ENCODE results near the gene FNTB. TPM values are rescaled to one million over a fixed set of nuclear protein-coding genes. Genes with fewer than 3 reads are reported as not detected.

The FNTB gene
- total and polyA plus RNA-seq, 12 donors: 14.6 to 20.8 (median 16.5) TPM

GRCh38 chr14:65107200-65107599 lies 120.5 kb downstream of the FNTB start:
- intact Hi-C loops (cut with DNase I): no loop called here
- Histone ChIP-seq H3K27ac (no peak overlapping the region), H3K4me1 (peaks cover 0 to 6% (median 4%) of the 10 kb centered on the region in 9 donors), H3K36me3 (no peaks in the 10 kb centered on the region), H3K4me3 (no peak overlapping the region), H3K27me3 (no peaks in the 10 kb centered on the region), H3K9me3 (no peaks in the 10 kb centered on the region)
- ATAC-seq (no peak), DNase-seq (no peak)
- WGBS, 2 donors: 57% methylated on average over 1 of the region's 1 CpG
- TF ChIP-seq, protein P1, sequence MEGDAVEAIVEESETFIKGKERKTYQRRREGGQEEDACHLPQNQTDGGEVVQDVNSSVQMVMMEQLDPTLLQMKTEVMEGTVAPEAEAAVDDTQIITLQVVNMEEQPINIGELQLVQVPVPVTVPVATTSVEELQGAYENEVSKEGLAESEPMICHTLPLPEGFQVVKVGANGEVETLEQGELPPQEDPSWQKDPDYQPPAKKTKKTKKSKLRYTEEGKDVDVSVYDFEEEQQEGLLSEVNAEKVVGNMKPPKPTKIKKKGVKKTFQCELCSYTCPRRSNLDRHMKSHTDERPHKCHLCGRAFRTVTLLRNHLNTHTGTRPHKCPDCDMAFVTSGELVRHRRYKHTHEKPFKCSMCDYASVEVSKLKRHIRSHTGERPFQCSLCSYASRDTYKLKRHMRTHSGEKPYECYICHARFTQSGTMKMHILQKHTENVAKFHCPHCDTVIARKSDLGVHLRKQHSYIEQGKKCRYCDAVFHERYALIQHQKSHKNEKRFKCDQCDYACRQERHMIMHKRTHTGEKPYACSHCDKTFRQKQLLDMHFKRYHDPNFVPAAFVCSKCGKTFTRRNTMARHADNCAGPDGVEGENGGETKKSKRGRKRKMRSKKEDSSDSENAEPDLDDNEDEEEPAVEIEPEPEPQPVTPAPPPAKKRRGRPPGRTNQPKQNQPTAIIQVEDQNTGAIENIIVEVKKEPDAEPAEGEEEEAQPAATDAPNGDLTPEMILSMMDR (IDR thresholded peaks at IDR 0.05): no peak

- no peak for DNase-seq
- 60 to 64% methylated on average over 4 of the region's 4 CpGs for WGBS, 2 donors
- intact Hi-C loops (cut with DNase I): no loop called here
- no peak overlapping the region for H3K4me3 ChIP-seq
- no peaks in the 10 kb centered on the region for H3K9me3 ChIP-seq
- ATAC-seq: no peak
- no peaks in the 10 kb centered on the region for H3K36me3 ChIP-seq
- no peaks in the 10 kb centered on the region for H3K4me1 ChIP-seq
- H3K27ac ChIP-seq: no peak overlapping the region
- TF ChIP-seq, protein P1 (IDR thresholded peaks at IDR 0.05): no peak
- no peaks in the 10 kb centered on the region for H3K27me3 ChIP-seq
Measured at GRCh38 chr14:65109357-65109756, 122.7 kb downstream of the FNTB start.

DNA sequence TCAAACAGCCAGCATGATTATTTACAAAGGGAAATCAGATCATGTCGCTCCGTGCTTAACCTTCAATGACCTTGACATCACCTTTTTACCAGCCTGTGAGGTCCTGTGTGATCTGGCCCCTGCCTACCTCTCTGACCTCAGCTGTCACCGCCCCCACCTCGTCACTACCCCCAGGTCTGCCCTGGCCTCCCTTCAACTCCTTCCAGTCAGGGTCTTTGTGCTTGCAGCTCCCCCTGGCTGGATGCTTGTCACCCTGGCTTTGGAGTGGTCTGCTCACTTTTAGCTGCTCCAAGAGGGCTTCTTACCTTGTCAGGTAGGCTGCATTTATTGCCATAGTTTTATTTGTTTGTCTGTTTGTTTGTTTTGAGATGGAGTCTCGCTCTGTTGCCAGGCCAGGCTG lies 123.8 kb downstream of the FNTB start:
- ATAC-seq (no peak), DNase-seq (no peak)
- WGBS, 2 donors: 65 to 68% methylated on average over 5 of the region's 5 CpGs
- TF ChIP-seq, protein P1 (IDR thresholded peaks at IDR 0.05): no peak
- Histone ChIP-seq H3K9me3 (no peaks in the 10 kb centered on the region), H3K27me3 (no peaks in the 10 kb centered on the region), H3K4me3 (no peak overlapping the region), H3K36me3 (no peaks in the 10 kb centered on the region), H3K4me1 (no peaks in the 10 kb centered on the region), H3K27ac (no peak overlapping the region)
- intact Hi-C loops (cut with DNase I): no loop called here

Small RNAs within 50 kb of the gene (microRNA-seq; reads per million reads assigned to microRNA genes)
- gene MIR4706: 0 reads per million in 2 donors

Other genes starting within 250 kb of the FNTB start
- gene SPTB, start 107.0 kb upstream of the FNTB start, total RNA-seq: 100 to 1,000 TPM in 2 of 10 donors, 10 to 100 TPM in 8; 81.8 to 114 (median 94.8) TPM
- gene SPTB, start 107.0 kb upstream of the FNTB start, polyA plus RNA-seq: 10 to 100 TPM; 24.0 to 64.7 TPM
- 10 to 100 TPM; 59.2 to 98.8 (median 76.3) TPM for gene CHURC1, start 72.4 kb upstream of the FNTB start, total RNA-seq
- 10 to 100 TPM; 46.2 to 49.4 TPM for gene CHURC1, start 72.4 kb upstream of the FNTB start, polyA plus RNA-seq
- not detected for gene GPX2, start 44.1 kb upstream of the FNTB start, total RNA-seq
- not detected for gene GPX2, start 44.1 kb upstream of the FNTB start, polyA plus RNA-seq
- 10 to 100 TPM; 11.2 to 94.3 (median 31.6) TPM for gene RAB15, start 14.6 kb upstream of the FNTB start, total RNA-seq
- gene RAB15, start 14.6 kb upstream of the FNTB start, polyA plus RNA-seq: 10 to 100 TPM in 1 of 2 donors, 1 to 10 TPM in 1; 8.2 to 35.7 TPM
- 10 to 100 TPM; 54.5 to 95.7 (median 73.7) TPM for gene MAX, start 115.6 kb downstream of the FNTB start, total RNA-seq
- 10 to 100 TPM; 35.7 to 50.0 TPM for gene MAX, start 115.6 kb downstream of the FNTB start, polyA plus RNA-seq